ENCODE results near the gene MRPS25. TPM values are rescaled to one million over a fixed set of nuclear protein-coding genes. Genes with fewer than 3 reads are reported as not detected.

MRPS25 gene
- polyA plus RNA-seq, 1 donor (not counting 4 experiments of a cell fraction or from before 2014, with no cell fraction given): 54.5 TPM

GRCh38 chr3:15053541-15053940, 11.6 kb downstream of the MRPS25 start:
- Histone ChIP-seq H3K4me3 (ENCODE audit: control insufficient read depth in 2 of 3, extremely low read depth in 1 of 3, insufficient read depth in 2 of 3, low read depth in 1 of 3, low read length in 3 of 3) (no peak overlapping the region), H3K27me3 (ENCODE audit: control insufficient read depth, extremely low read depth, insufficient read depth, low read length) (no peaks in the 10 kb centered on the region), H3K9ac (ENCODE audit: control insufficient read depth, extremely low read depth, insufficient read depth, low read length) (no peak overlapping the region), H3K79me2 (ENCODE audit: control insufficient read depth, insufficient read depth, low read length) (peaks cover 63% of the 10 kb centered on the region), H2AFZ (ENCODE audit: control insufficient read depth, low read length) (no peak overlapping the region), H4K20me1 (ENCODE audit: control insufficient read depth, extremely low read depth, insufficient read depth, low read length) (peaks cover 6% of the 10 kb centered on the region), H3K4me1 (ENCODE audit: control insufficient read depth, extremely low read depth, insufficient read depth, low read length) (no peaks in the 10 kb centered on the region), H3K9me1 (ENCODE audit: control insufficient read depth, extremely low read depth, insufficient read depth, low read length) (no peaks in the 10 kb centered on the region), H3K36me3 (ENCODE audit: control insufficient read depth in 2 of 2, extremely low read depth in 1 of 2, insufficient read depth in 2 of 2, low read length in 2 of 2) (peaks cover 39 to 47% of the 10 kb centered on the region in 2 experiments), H3K9me3 (ENCODE audit: control insufficient read depth, low read depth, low read length) (no peaks in the 10 kb centered on the region), H3K4me2 (ENCODE audit: control insufficient read depth, extremely low read depth, insufficient read depth, low read depth, low read length) (no peak overlapping the region), H3K27ac (ENCODE audit: control insufficient read depth, insufficient read depth, low read length) (no peak overlapping the region)
- TF ChIP-seq, protein P1, sequence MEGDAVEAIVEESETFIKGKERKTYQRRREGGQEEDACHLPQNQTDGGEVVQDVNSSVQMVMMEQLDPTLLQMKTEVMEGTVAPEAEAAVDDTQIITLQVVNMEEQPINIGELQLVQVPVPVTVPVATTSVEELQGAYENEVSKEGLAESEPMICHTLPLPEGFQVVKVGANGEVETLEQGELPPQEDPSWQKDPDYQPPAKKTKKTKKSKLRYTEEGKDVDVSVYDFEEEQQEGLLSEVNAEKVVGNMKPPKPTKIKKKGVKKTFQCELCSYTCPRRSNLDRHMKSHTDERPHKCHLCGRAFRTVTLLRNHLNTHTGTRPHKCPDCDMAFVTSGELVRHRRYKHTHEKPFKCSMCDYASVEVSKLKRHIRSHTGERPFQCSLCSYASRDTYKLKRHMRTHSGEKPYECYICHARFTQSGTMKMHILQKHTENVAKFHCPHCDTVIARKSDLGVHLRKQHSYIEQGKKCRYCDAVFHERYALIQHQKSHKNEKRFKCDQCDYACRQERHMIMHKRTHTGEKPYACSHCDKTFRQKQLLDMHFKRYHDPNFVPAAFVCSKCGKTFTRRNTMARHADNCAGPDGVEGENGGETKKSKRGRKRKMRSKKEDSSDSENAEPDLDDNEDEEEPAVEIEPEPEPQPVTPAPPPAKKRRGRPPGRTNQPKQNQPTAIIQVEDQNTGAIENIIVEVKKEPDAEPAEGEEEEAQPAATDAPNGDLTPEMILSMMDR (optimal IDR thresholded peaks at IDR 0.05 in 1 of 3, IDR thresholded peaks at IDR 0.05 in 1 of 3, conservative IDR thresholded peaks at IDR 0.05 in 1 of 3; ENCODE audit: extremely low read depth in 1 of 3, insufficient read depth in 2 of 3, low read length in 3 of 3): no peak
- no peak for TF ChIP-seq EZH2 (IDR thresholded peaks at IDR 0.05; ENCODE audit: low read length)
- FAIRE-seq (no peak), DNase-seq (ENCODE audit: low read depth, low spot score) (no peak)
- dilution Hi-C loops (cut with MboI; ENCODE audit: extremely low pct_ligation_motif_present, low sequenced_read_pairs): no loop called here

DNA sequence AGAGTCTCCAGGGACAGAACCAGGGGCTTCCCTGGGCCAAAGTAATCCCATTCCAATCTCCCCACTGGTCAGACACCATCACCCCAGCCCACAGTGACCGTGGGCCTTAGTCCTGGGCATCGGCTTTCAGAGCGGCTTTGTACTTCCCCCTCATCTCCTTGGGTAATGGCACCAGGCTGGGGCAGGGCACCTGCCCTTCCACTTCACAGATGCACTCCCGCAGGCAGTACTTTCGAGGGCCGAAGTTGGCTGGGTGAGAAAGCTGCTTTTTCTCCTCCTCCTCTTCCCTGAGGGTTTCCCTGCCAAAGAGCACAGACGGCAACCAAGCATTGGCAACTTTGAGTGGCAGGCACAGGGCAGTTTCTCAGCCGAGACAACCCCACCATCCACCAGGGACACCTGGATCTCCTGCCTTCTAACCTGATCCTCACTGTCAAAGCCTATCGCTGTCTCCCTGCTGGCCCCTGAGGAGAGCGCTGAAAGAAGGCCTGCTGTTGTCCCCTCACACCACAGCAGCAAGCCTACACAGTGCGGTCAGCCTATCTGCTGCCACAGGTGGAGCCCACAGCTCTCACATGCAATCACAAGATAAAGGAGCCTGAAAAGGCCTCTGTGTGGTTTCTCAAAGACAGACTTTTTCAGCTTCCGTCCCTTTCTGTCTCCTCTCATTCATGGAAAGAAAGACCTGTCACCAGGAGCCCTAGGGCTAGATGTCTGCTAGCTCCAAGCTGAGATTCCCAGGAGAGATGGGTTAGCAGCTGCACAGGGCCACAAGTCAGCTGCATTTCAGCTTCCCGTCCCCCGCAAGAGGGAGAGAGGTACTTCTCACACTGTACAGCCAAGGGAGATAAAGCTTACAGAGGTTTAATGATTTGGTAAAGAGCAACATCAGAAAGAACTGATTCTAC, 12.5 kb downstream of the MRPS25 start:
- H3K4me3 ChIP-seq (ENCODE audit: control insufficient read depth in 2 of 3, extremely low read depth in 1 of 3, insufficient read depth in 2 of 3, low read depth in 1 of 3, low read length in 3 of 3): no peak overlapping the region
- H3K4me1 ChIP-seq (ENCODE audit: control insufficient read depth, extremely low read depth, insufficient read depth, low read length): no peaks in the 10 kb centered on the region
- dilution Hi-C loops (cut with MboI; ENCODE audit: extremely low pct_ligation_motif_present, low sequenced_read_pairs): no loop called here
- peaks cover 36 to 50% of the 10 kb centered on the region in 2 experiments for H3K36me3 ChIP-seq (ENCODE audit: control insufficient read depth in 2 of 2, extremely low read depth in 1 of 2, insufficient read depth in 2 of 2, low read length in 2 of 2)
- peaks cover 56% of the 10 kb centered on the region for H3K79me2 ChIP-seq (ENCODE audit: control insufficient read depth, insufficient read depth, low read length)
- TF ChIP-seq, protein P1 (optimal IDR thresholded peaks at IDR 0.05 in 1 of 3, IDR thresholded peaks at IDR 0.05 in 1 of 3, conservative IDR thresholded peaks at IDR 0.05 in 1 of 3; ENCODE audit: extremely low read depth in 1 of 3, insufficient read depth in 2 of 3, low read length in 3 of 3): no peak
- no peak for TF ChIP-seq EZH2 (IDR thresholded peaks at IDR 0.05; ENCODE audit: low read length)
- no peak overlapping the region for H2AFZ ChIP-seq (ENCODE audit: control insufficient read depth, low read length)
- FAIRE-seq (no peak), DNase-seq (ENCODE audit: low read depth, low spot score) (no peak)
- H3K9ac ChIP-seq (ENCODE audit: control insufficient read depth, extremely low read depth, insufficient read depth, low read length): no peak overlapping the region
- H3K9me1 ChIP-seq (ENCODE audit: control insufficient read depth, extremely low read depth, insufficient read depth, low read length): no peaks in the 10 kb centered on the region
- H3K27ac ChIP-seq (ENCODE audit: control insufficient read depth, insufficient read depth, low read length): no peak overlapping the region
- H3K27me3 ChIP-seq (ENCODE audit: control insufficient read depth, extremely low read depth, insufficient read depth, low read length): no peaks in the 10 kb centered on the region
- peaks cover 6% of the 10 kb centered on the region for H4K20me1 ChIP-seq (ENCODE audit: control insufficient read depth, extremely low read depth, insufficient read depth, low read length)
- H3K9me3 ChIP-seq (ENCODE audit: control insufficient read depth, low read depth, low read length): no peaks in the 10 kb centered on the region
- H3K4me2 ChIP-seq (ENCODE audit: control insufficient read depth, extremely low read depth, insufficient read depth, low read depth, low read length): no peak overlapping the region

Data from keratinocyte (primary cell).